ENCODE measurements around the gene COL16A1.

COL16A1 gene

DNA sequence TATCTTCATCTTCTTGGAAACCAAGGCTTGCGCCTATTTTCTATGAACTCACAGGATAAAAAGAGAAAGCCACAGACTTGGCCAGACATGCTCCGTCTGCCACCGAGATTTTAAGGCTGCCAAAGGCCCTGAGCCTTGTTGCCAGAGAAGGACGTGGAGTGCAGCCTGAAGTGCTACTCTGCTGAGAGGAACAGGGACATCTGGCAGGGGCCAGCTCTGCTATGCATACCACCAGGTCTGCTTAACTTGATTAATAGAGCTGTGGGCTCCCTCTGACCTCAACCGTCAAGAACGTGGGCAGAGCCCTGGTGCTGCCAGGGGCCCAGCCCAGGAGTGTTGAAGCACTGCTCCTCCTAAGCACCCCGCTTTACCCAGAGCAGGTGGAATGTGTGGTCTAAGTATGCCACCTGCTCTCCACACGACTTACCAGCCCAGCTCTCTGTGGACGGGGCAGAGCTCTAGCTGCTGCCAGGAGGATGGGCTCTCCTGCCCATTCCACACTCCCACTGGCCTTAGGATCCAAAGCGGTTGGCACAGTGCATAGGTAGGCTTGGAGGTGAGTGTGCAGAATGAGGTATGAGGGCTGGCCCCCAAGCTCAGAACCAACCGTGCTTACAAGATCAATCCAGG, 75.8 kb downstream of the COL16A1 start:
- H3K27ac Mint-ChIP-seq: no peak overlapping the region
- DNase-seq: no peak
- peaks cover 25% of the 10 kb centered on the region for H3K4me1 Mint-ChIP-seq
- H3K9me3 Mint-ChIP-seq: no peaks in the 10 kb centered on the region
- no peaks in the 10 kb centered on the region for H3K27me3 Mint-ChIP-seq (ENCODE audit: low read depth, poor library complexity)
- H3K36me3 Mint-ChIP-seq (ENCODE audit: low read depth): peaks cover 15% of the 10 kb centered on the region
- TF ChIP-seq, protein P1, sequence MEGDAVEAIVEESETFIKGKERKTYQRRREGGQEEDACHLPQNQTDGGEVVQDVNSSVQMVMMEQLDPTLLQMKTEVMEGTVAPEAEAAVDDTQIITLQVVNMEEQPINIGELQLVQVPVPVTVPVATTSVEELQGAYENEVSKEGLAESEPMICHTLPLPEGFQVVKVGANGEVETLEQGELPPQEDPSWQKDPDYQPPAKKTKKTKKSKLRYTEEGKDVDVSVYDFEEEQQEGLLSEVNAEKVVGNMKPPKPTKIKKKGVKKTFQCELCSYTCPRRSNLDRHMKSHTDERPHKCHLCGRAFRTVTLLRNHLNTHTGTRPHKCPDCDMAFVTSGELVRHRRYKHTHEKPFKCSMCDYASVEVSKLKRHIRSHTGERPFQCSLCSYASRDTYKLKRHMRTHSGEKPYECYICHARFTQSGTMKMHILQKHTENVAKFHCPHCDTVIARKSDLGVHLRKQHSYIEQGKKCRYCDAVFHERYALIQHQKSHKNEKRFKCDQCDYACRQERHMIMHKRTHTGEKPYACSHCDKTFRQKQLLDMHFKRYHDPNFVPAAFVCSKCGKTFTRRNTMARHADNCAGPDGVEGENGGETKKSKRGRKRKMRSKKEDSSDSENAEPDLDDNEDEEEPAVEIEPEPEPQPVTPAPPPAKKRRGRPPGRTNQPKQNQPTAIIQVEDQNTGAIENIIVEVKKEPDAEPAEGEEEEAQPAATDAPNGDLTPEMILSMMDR (IDR thresholded peaks at IDR 0.05): no peak
- H3K4me3 Mint-ChIP-seq: no peak overlapping the region

DNA sequence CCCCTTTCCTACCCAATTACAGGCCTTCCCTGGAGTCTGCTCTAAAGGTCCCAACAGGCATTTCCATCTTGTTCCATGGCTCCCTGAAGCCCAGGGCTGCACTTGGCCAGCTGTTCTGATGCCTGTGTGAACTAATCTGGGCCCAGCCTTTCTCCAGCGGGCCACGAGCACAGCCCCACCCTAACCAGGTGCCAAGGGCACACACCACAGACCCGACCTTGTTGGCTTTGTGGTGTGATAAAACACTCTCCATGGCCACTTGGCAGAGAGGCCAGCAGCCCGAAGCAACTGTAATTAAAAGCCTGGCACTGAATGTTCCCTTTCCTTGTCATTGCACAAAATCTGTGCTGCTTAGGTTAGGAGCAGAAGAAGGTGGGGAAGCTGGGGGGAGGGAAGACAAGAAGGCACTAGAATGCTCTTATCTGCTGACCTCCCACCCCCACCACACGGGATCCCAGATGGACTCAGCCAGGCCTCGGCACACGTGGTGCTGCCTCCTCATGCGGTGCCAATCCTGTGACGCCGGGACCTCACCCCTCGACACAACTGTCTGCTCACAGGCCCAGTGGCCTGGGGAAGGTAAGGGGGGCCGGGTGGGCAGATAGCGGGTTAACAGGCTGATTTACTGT, 76.4 kb downstream of the COL16A1 start:
- peaks cover 25% of the 10 kb centered on the region for H3K4me1 Mint-ChIP-seq
- TF ChIP-seq, protein P1 (IDR thresholded peaks at IDR 0.05): no peak
- DNase-seq: no peak
- H3K27me3 Mint-ChIP-seq (ENCODE audit: low read depth, poor library complexity): no peaks in the 10 kb centered on the region
- peak overlapping the region; percentile 42 for H3K27ac Mint-ChIP-seq
- peaks cover 15% of the 10 kb centered on the region for H3K36me3 Mint-ChIP-seq (ENCODE audit: low read depth)
- no peaks in the 10 kb centered on the region for H3K9me3 Mint-ChIP-seq
- no peak overlapping the region for H3K4me3 Mint-ChIP-seq

DNA sequence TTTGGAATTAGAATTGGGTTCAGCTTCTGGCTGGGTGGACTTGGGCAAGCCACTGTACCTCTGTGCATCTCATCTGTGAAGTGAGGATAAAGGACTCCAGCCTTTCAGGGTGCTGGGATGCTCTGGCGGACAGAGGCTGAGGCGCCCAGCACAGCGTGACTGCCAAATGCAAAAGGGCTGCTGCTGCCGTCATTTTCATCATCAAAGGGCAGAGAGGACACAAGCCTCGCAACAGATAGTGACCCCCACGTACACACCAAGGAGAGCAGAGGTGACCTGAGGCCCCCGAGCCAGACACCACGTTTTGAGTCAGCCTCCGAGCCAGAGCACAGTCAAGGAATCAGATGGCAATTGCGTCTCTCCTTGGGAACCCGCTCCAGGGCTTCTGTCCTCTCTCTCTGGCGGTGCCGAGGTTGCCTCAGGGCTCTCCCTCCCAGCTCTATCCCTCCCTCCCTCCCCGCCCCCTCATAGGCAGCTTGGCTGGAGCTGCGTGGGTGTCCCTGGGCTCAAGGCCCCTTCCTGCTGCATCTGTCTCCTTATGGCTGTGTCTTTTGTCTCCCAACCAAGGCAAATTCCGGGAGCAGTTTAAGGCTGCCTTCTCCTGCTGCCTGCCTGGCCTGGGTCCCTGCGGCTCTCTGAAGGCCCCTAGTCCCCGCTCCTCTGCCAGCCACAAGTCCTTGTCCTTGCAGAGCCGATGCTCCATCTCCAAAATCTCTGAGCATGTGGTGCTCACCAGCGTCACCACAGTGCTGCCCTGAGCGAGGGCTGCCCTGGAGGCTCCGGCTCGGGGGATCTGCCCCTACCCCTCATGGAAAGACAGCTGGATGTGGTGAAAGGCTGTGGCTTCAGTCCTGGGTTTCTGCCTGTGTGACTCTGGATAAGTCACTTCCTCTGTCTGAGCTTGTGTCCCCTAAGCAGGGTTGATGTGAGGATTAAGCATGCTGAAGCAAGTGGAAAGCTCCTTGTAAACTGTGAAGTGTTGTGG, 77.3 kb downstream of the COL16A1 start:
- Mint-ChIP-seq H3K27me3 (ENCODE audit: low read depth, poor library complexity) (no peaks in the 10 kb centered on the region), H3K27ac (peak overlapping the region; percentile 42), H3K4me3 (no peak overlapping the region), H3K9me3 (no peaks in the 10 kb centered on the region), H3K4me1 (peaks cover 25% of the 10 kb centered on the region), H3K36me3 (ENCODE audit: low read depth) (peaks cover 15% of the 10 kb centered on the region)
- TF ChIP-seq, protein P1 (IDR thresholded peaks at IDR 0.05): no peak
- DNase-seq: peak; percentile 38

DNA sequence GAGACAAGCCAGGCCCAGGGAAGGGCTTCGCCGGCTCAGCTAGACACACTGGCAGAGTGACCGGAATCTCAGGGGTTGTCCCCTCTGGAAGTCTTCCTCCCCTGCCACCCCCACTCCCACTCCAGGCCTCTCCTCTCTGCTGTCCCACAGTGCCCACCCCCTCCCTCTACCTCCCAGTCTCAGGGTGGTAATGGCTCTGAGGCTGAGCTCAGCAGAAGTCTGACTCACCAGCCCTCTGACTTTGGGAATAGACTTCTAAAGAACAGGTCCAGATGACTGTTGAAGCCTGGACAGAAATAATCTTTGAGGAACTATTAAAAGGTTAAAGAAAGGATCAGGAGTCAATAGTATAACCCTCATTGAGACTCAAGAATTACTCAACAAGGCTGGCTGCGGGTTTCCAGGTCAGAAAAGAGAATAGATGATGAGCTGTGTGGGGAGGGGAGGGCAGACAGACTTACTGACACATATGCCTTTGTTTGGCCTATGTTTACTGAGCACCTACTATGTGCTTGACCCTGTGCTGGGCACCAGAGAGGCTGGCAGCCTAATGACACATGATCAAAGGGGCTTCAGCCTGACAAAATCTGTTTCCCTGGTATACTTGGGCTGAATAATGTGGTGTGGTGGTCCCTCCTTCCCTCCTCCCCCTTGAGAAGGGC, 78.1 kb downstream of the COL16A1 start:
- Mint-ChIP-seq H3K27ac (no peak overlapping the region), H3K9me3 (no peaks in the 10 kb centered on the region), H3K4me3 (no peak overlapping the region), H3K36me3 (ENCODE audit: low read depth) (peaks cover 15% of the 10 kb centered on the region), H3K27me3 (ENCODE audit: low read depth, poor library complexity) (no peaks in the 10 kb centered on the region), H3K4me1 (peaks cover 25% of the 10 kb centered on the region)
- DNase-seq: no peak
- TF ChIP-seq, protein P1 (IDR thresholded peaks at IDR 0.05): no peak

DNA sequence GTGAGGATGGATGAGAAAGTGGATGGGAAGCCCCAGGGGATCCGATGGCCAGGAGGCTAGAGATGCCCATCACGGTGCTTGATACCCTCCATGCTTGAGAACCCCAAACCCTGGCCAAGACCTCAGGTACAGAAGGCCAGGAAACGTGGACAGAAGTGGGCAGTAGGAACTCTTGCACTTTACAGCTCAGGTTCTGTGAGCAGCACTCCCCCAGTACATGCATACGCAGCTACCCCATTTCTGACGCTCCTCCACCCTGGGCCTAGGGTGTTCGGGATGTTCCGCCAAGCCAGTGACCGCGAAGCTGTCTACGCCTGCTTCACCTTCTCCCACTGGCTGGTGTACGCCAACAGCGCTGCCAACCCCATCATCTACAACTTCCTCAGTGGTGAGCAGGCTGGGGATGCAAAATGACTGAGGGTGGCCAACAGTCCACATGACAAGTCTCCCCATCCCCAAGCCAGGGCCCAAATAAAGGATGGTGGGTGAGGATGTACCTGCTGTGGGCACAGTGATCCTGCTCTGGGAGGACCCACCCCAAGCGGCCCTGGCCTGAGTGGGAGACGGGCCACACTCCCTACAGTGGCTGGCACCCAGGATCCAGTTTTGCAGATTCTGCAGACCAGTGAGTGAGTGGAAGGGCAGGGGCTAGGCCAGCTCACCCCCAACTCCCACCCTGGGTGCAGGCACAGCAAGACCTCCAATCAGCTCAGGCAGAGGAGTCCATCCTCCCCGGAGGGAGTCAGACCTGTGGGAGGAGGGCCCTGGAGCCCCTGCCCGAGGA, 78.9 kb downstream of the COL16A1 start:
- no peaks in the 10 kb centered on the region for H3K27me3 Mint-ChIP-seq (ENCODE audit: low read depth, poor library complexity)
- DNase-seq: no peak
- peaks cover 9% of the 10 kb centered on the region for H3K36me3 Mint-ChIP-seq (ENCODE audit: low read depth)

More for the DNA sequence above, 78.9 kb downstream of the COL16A1 start:
- TF ChIP-seq, protein P1 (IDR thresholded peaks at IDR 0.05): no peak
- Mint-ChIP-seq H3K4me1 (peaks cover 25% of the 10 kb centered on the region), H3K4me3 (no peak overlapping the region), H3K9me3 (no peaks in the 10 kb centered on the region), H3K27ac (no peak overlapping the region)
